ENCODE results near the gene RP9.
A peak's percentile ranks its signal among the peaks of the same experiment; 100 is the strongest.
"Not testable (repeated sequence)": the region's sequence is repeated elsewhere in the genome, so short reads cannot be mapped to it uniquely, and the experiment has no call there.

Gene RP9

GRCh38 chr7:33100770-33101169 lies 8.4 kb downstream of the RP9 start:
- DNase-seq = no peak

GRCh38 chr7:33099154-33099940 lies 9.9 kb downstream of the RP9 start:
- no peak for DNase-seq

GRCh38 chr7:33094745-33095275 lies 14.4 kb downstream of the RP9 start:
- not testable (repeated sequence) for DNase-seq

- no peak for DNase-seq
These were observed 15.9 kb downstream of the RP9 start for GRCh38 chr7:33093266-33093665.

- DNase-seq = no peak
These were observed 17.5 kb downstream of the RP9 start for GRCh38 chr7:33091641-33092191.

GRCh38 chr7:33091111-33091531 lies 18.1 kb downstream of the RP9 start:
- DNase-seq = no peak

GRCh38 chr7:33089142-33089541 lies 20.1 kb downstream of the RP9 start:
- DNase-seq = no peak

- no peak for DNase-seq
These were observed 21.3 kb downstream of the RP9 start for GRCh38 chr7:33087858-33088257.

GRCh38 chr7:33087356-33087755 lies 21.8 kb downstream of the RP9 start:
- DNase-seq = no peak

GRCh38 chr7:33079763-33080690 lies 29.2 kb downstream of the RP9 start:
- DNase-seq = no peak

- no peak for DNase-seq
These were observed 30.1 kb downstream of the RP9 start for GRCh38 chr7:33079096-33079495.

- DNase-seq = no peak
These were observed 32.5 kb downstream of the RP9 start for GRCh38 chr7:33076737-33077136.

GRCh38 chr7:33075818-33076518 lies 33.2 kb downstream of the RP9 start:
- no peak for DNase-seq

- no peak for DNase-seq
These were observed 36.0 kb downstream of the RP9 start for GRCh38 chr7:33073243-33073642.

GRCh38 chr7:33072471-33072870 lies 36.7 kb downstream of the RP9 start:
- DNase-seq = no peak

- no peak for DNase-seq
These were observed 38.4 kb downstream of the RP9 start for GRCh38 chr7:33070831-33071230.

GRCh38 chr7:33070277-33070676 lies 38.9 kb downstream of the RP9 start:
- no peak for DNase-seq

- no peak for DNase-seq
These were observed 41.3 kb downstream of the RP9 start for GRCh38 chr7:33067921-33068320.

- no peak for DNase-seq
These were observed 42.4 kb downstream of the RP9 start for GRCh38 chr7:33066771-33067170.

- no peak for DNase-seq
These were observed 43.2 kb downstream of the RP9 start for GRCh38 chr7:33065981-33066380.

GRCh38 chr7:33062782-33063443 lies 46.3 kb downstream of the RP9 start:
- peak; percentile 99 for DNase-seq

Data from retina (tissue), 1 donor.